ENCODE results near the gene SMC4. TPM values are rescaled to one million over a fixed set of nuclear protein-coding genes. Genes with fewer than 3 reads are reported as not detected.

SMC4 gene
- total RNA-seq, 4 donors from 2014 or later = 11.8 to 119 (median 72.4) TPM

DNA sequence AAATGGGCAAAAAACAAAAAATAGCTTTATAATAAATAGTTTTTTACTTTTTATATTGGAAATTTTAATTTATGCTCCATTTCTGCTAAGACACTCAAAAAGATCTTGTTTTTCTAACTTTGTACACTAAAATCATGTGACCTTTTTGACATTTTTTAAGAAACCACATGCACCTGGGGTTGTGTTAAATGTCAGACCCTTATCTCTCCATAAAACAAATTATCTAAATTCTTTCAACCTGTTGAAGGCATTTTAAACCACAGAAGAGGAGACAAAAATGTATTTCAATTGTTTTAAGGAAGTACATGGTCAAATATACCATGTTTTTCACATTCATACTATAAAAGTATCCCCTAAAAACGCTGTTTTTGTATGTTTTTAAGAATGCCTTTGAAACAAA, 29.7 kb upstream of the SMC4 start:
- no peaks in the 10 kb centered on the region for H3K4me1 ChIP-seq
- no peak overlapping the region for H3K27ac ChIP-seq
- intact Hi-C loops (cut with DNase I; ENCODE audit: low total_unique reads) = no loop called here
- no peak overlapping the region for H3K4me3 ChIP-seq
- H3K9me3 ChIP-seq = no peaks in the 10 kb centered on the region
- TF ChIP-seq POLR2A (IDR thresholded peaks at IDR 0.05) = no peak
- DNase-seq = no peak
- no peaks in the 10 kb centered on the region for H3K27me3 ChIP-seq
- no peaks in the 10 kb centered on the region for H3K36me3 ChIP-seq

DNA sequence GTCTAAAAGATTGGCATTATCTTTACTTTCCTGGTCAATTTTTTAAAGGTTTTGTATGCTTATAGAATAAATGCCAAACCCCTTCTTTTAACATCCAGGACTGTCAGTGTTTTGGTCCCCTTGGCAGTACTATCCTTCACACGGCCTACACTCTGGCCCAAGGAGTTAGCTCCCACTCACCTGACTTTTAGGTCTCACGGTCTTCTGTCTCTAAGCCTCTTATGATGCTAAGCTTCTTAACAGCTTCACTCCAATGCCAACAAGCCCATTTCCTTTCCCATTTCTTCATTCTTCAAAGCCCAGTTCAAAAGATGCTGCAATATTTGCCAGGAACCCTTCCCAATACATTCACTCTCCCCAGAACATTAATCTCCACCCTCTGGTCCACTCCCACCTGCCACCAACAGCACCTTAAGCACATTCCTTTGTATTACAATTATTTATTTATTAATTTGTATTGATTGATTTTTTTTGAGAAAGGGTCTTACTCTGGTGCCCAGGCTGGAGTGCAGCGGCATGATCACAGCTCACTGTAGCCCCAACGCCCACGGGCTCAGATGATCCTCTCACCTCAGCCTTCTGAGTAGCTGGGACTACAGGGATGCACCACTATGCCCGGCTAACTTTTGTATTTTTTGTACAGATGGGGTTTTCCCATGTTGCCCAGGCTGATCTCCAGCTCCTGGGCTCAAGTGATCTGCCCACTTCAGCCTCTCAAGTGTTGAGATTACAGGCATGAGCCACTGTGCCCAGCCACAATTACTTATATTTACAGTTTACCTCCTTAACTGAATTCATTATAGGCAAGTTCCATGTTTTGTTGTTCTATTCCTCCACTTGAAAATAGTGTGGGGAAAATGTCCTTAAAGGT, 28.2 kb upstream of the SMC4 start:
- H3K4me3 ChIP-seq = no peak overlapping the region
- no peaks in the 10 kb centered on the region for H3K27me3 ChIP-seq
- H3K36me3 ChIP-seq = no peaks in the 10 kb centered on the region
- H3K27ac ChIP-seq = no peak overlapping the region
- H3K4me1 ChIP-seq = no peaks in the 10 kb centered on the region
- no peaks in the 10 kb centered on the region for H3K9me3 ChIP-seq
- no peak for DNase-seq
- TF ChIP-seq POLR2A (IDR thresholded peaks at IDR 0.05) = no peak
- no peak for TF ChIP-seq CTCF (IDR thresholded peaks at IDR 0.05)
- intact Hi-C loops (cut with DNase I; ENCODE audit: low total_unique reads) = no loop called here

GRCh38 chr3:160372780-160373179, 26.7 kb upstream of the SMC4 start:
- H3K4me3 ChIP-seq = no peak overlapping the region
- H3K9me3 ChIP-seq = no peaks in the 10 kb centered on the region
- no peaks in the 10 kb centered on the region for H3K27me3 ChIP-seq
- H3K4me1 ChIP-seq = no peaks in the 10 kb centered on the region
- TF ChIP-seq POLR2A (IDR thresholded peaks at IDR 0.05) (no peak), CTCF (IDR thresholded peaks at IDR 0.05) (no peak)
- intact Hi-C loops (cut with DNase I; ENCODE audit: low total_unique reads) = no loop called here
- H3K27ac ChIP-seq = no peak overlapping the region
- no peak for DNase-seq
- no peaks in the 10 kb centered on the region for H3K36me3 ChIP-seq

DNA sequence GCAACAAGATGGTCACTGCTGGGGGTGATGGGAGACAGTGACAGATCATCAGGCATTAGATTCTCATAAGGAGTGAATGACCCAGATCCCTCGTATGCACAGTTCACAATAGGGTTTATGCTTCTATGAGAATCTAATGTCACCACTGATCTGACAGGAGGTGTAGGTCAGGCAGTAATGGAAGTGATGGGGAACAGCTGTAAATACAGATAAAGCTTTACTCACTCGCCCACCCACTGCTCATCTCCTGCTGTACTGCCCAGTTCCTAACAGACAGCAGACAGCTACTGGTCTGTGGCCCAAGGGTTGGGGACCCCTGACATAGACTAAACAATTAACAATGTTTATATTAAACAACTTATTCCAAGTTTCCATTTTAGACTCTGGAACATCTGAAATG, 25.8 kb upstream of the SMC4 start:
- H3K4me3 ChIP-seq = no peak overlapping the region
- no peak for DNase-seq
- TF ChIP-seq POLR2A (IDR thresholded peaks at IDR 0.05) (no peak), CTCF (IDR thresholded peaks at IDR 0.05) (no peak)
- no peaks in the 10 kb centered on the region for H3K36me3 ChIP-seq
- no peak overlapping the region for H3K27ac ChIP-seq
- intact Hi-C loops (cut with DNase I; ENCODE audit: low total_unique reads) = no loop called here
- H3K9me3 ChIP-seq = no peaks in the 10 kb centered on the region
- no peaks in the 10 kb centered on the region for H3K4me1 ChIP-seq
- H3K27me3 ChIP-seq = no peaks in the 10 kb centered on the region

DNA sequence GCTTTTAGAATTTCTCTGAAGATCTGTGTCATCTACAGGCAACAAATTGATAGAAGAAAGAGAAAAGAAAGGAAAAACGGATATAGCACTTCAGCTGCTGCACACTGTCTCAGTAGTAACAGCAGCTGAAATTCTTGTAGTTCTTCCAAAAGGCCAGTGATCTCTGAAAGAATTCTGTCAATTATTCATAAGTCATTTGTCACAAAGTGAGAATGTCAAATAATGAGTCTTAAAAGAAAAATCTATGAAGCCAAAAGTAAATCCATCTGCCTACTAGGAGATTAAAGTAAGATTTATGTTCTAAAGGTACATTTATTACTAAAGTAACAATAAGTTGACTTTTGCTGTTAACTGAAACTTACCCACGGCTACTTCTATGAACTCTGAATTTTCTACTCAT, 25.0 kb upstream of the SMC4 start:
- intact Hi-C loops (cut with DNase I; ENCODE audit: low total_unique reads) = no loop called here
- Histone ChIP-seq H3K27ac (no peak overlapping the region), H3K9me3 (no peaks in the 10 kb centered on the region), H3K4me1 (no peaks in the 10 kb centered on the region), H3K4me3 (no peak overlapping the region), H3K36me3 (no peaks in the 10 kb centered on the region), H3K27me3 (no peaks in the 10 kb centered on the region)
- DNase-seq = no peak
- TF ChIP-seq POLR2A (IDR thresholded peaks at IDR 0.05) = no peak
- TF ChIP-seq CTCF (IDR thresholded peaks at IDR 0.05) = no peak
